ENCODE measurements around the gene ONECUT3. TPM values are rescaled to one million over a fixed set of nuclear protein-coding genes. Genes with fewer than 3 reads are reported as not detected.

The ONECUT3 gene
- total and polyA plus RNA-seq, 2 of the 4 experiments (the other 2 are of a cell fraction), result not detected

- H3K56ac ChIP-seq (ENCODE audit: extremely low read depth, insufficient read depth, low read length), result no peak overlapping the region
- no peak overlapping the region for H3K4ac ChIP-seq (ENCODE audit: low read depth, low read length)
- in situ Hi-C loops (cut with MboI; ENCODE audit: low sequenced_read_pairs), result no loop called here
- no peaks in the 10 kb centered on the region for H3K27me3 ChIP-seq (ENCODE audit: control insufficient read depth, insufficient read depth, low read length)
- H3K27ac ChIP-seq (ENCODE audit: insufficient read depth, low read length), result no peak overlapping the region
- H3K14ac ChIP-seq (replicated peaks; ENCODE audit: low read depth, low read length), result no peak overlapping the region
- no peak overlapping the region for H3K23ac ChIP-seq (ENCODE audit: low read depth, low read length)
- DNase-seq (no peak), ATAC-seq (ENCODE audit: low read depth) (no peak)
- H3K79me1 ChIP-seq (ENCODE audit: low read depth in 1 of 2, low read length in 2 of 2), result peaks cover 14 to 59% of the 10 kb centered on the region in 2 experiments
- H4K91ac ChIP-seq (ENCODE audit: insufficient read depth, low read depth, low read length), result no peak overlapping the region
- no peak overlapping the region for H3K4me3 ChIP-seq (ENCODE audit: insufficient read depth, low read depth, low read length)
- H2AK9ac ChIP-seq (replicated peaks; ENCODE audit: low read depth, low read length, poor library complexity), result no peak overlapping the region
- BruUV-seq (replicated peaks), result no TSS peak
- no peaks in the 10 kb centered on the region for H3K9me3 ChIP-seq (ENCODE audit: control insufficient read depth, insufficient read depth, low read length)
- dilution Hi-C loops (cut with HindIII; ENCODE audit: low sequenced_read_pairs, unreplicated experiment), result no loop called here
- H3K4me2 ChIP-seq (ENCODE audit: low read depth, low read length), result no peak overlapping the region
- H3K36me3 ChIP-seq (ENCODE audit: control insufficient read depth, insufficient read depth, low read length), result peaks cover 10% of the 10 kb centered on the region; the same call in 1 of the 2 replicates
- POLR2A ChIA-PET (ENCODE audit: unreplicated experiment), result no interaction called here
- no peak overlapping the region for H2BK5ac ChIP-seq (ENCODE audit: low read depth, low read length, poor library complexity, severe bottlenecking)
- no peak overlapping the region for H2BK15ac ChIP-seq (ENCODE audit: low read depth, low read length)
- no peak overlapping the region for H2AFZ ChIP-seq (replicated peaks; ENCODE audit: low read length, poor library complexity)
- no peak overlapping the region for H4K8ac ChIP-seq (ENCODE audit: low read depth in 2 of 2, low read length in 2 of 2)
- H3K9ac ChIP-seq (ENCODE audit: low read depth, low read length), result no peak overlapping the region
- no peaks in the 10 kb centered on the region for H3K9me1 ChIP-seq (ENCODE audit: insufficient read depth, low read length)
- no peak for TF ChIP-seq CTCF (conservative IDR thresholded peaks at IDR 0.05; ENCODE audit: low read depth, low read length)
- TF ChIP-seq BHLHE40 (IDR thresholded peaks at IDR 0.05; ENCODE audit: low read depth, low read length), result no peak
- TF ChIP-seq CEBPB (IDR thresholded peaks at IDR 0.05; ENCODE audit: low read depth, low read length), result peak; percentile 60; the same call in 1 of the 2 replicates
- 89% methylated on average over 3 of the region's 15 CpGs; no CpG with 5 or more reads in 1 of the 2 experiments for WGBS, 2 experiments (ENCODE audit: extremely low coverage in 2 of 2, insufficient read length in 1 of 2)
- H4K5ac ChIP-seq (ENCODE audit: low read depth, low read length), result no peak overlapping the region
- no peak overlapping the region for H3K18ac ChIP-seq (ENCODE audit: low read depth, low read length)
- H2AK5ac ChIP-seq (ENCODE audit: low read depth, low read length), result no peak overlapping the region
- H4K20me1 ChIP-seq (ENCODE audit: insufficient read depth, low read length), result peaks cover 65% of the 10 kb centered on the region
- H2BK20ac ChIP-seq (ENCODE audit: low read depth, low read length), result no peak overlapping the region
- peaks cover 4% of the 10 kb centered on the region; the same call in 1 of the 2 replicates for H3K4me1 ChIP-seq (ENCODE audit: control insufficient read depth, insufficient read depth, low read length)
- CTCF ChIA-PET, result no interaction called here
- intact Hi-C loops (cut with micrococcal nuclease), result no loop called here
- H2BK120ac ChIP-seq (ENCODE audit: low read depth, low read length), result no peak overlapping the region
Measured at GRCh38 chr19:1830568-1830967, 77.3 kb downstream of the ONECUT3 start.

Small RNAs within 50 kb of the gene (microRNA-seq; reads per million reads assigned to microRNA genes)
- gene MIR1909 (ENCODE audit: unreplicated experiment) (3.3 reads per million), gene RF00017 (ENCODE audit: insufficient read depth, insufficient read length) (not detected)

Small RNAs within 50 kb of the gene (small RNA-seq; reads per million reads assigned to genes)
- gene RF00017, result 0 reads per million in 5 experiments

Other genes with a start within 250 kb of the ONECUT3 start
- 0.83 and 0.90 TPM in 2 replicates for gene ADAMTSL5, start 240.5 kb upstream of the ONECUT3 start, total RNA-seq (2012; rRNA removed)
- gene ADAMTSL5, start 240.5 kb upstream of the ONECUT3 start, polyA plus RNA-seq (2012; rRNA removed), result 10.8 and 13.4 TPM in 2 replicates
- not detected in 2 replicates for gene PLK5, start 229.4 kb upstream of the ONECUT3 start, total RNA-seq (2012; rRNA removed)
- 0.04 TPM in 1 of 2 replicates, not detected in the other for gene PLK5, start 229.4 kb upstream of the ONECUT3 start, polyA plus RNA-seq (2012; rRNA removed)
- 9.1 and 11.9 TPM in 2 replicates for gene MEX3D, start 185.2 kb upstream of the ONECUT3 start, total RNA-seq (2012; rRNA removed)
- 9.6 and 18.2 TPM in 2 replicates for gene MEX3D, start 185.2 kb upstream of the ONECUT3 start, polyA plus RNA-seq (2012; rRNA removed)
- gene MBD3, start 160.6 kb upstream of the ONECUT3 start, total RNA-seq (2012; rRNA removed), result 42.5 and 47.5 TPM in 2 replicates
- 66.3 and 79.9 TPM in 2 replicates for gene MBD3, start 160.6 kb upstream of the ONECUT3 start, polyA plus RNA-seq (2012; rRNA removed)
- gene UQCR11, start 148.0 kb upstream of the ONECUT3 start, total RNA-seq (2012; rRNA removed), result 22.8 and 29.2 TPM in 2 replicates
- 177 and 248 TPM in 2 replicates for gene UQCR11, start 148.0 kb upstream of the ONECUT3 start, polyA plus RNA-seq (2012; rRNA removed)
- 29.9 and 37.5 TPM in 2 replicates for gene TCF3, start 100.9 kb upstream of the ONECUT3 start, total RNA-seq (2012; rRNA removed)
- 127 and 144 TPM in 2 replicates for gene TCF3, start 100.9 kb upstream of the ONECUT3 start, polyA plus RNA-seq (2012; rRNA removed)
- 1.4 and 1.6 TPM in 2 replicates for gene ATP8B3, start 58.8 kb downstream of the ONECUT3 start, total RNA-seq (2012; rRNA removed)
- 8.1 and 9.0 TPM in 2 replicates for gene ATP8B3, start 58.8 kb downstream of the ONECUT3 start, polyA plus RNA-seq (2012; rRNA removed)
- gene REXO1, start 95.0 kb downstream of the ONECUT3 start, total RNA-seq (2012; rRNA removed), result 1.4 and 2.5 TPM in 2 replicates
- gene REXO1, start 95.0 kb downstream of the ONECUT3 start, polyA plus RNA-seq (2012; rRNA removed), result 39.2 and 63.7 TPM in 2 replicates
- gene KLF16, start 110.1 kb downstream of the ONECUT3 start, total RNA-seq (2012; rRNA removed), result 0.90 and 1.7 TPM in 2 replicates
- gene KLF16, start 110.1 kb downstream of the ONECUT3 start, polyA plus RNA-seq (2012; rRNA removed), result 13.1 and 31.4 TPM in 2 replicates
- gene ABHD17A, start 132.0 kb downstream of the ONECUT3 start, total RNA-seq (2012; rRNA removed), result 31.9 and 37.8 TPM in 2 replicates
- gene ABHD17A, start 132.0 kb downstream of the ONECUT3 start, polyA plus RNA-seq (2012; rRNA removed), result 76.2 and 111 TPM in 2 replicates
- gene ADAT3, start 151.9 kb downstream of the ONECUT3 start, total RNA-seq (2012; rRNA removed), result 0.28 and 0.36 TPM in 2 replicates
- gene ADAT3, start 151.9 kb downstream of the ONECUT3 start, polyA plus RNA-seq (2012; rRNA removed), result 2.8 and 3.6 TPM in 2 replicates
- gene SCAMP4, start 151.9 kb downstream of the ONECUT3 start, total RNA-seq (2012; rRNA removed), result 10.8 and 16.1 TPM in 2 replicates
- gene SCAMP4, start 151.9 kb downstream of the ONECUT3 start, polyA plus RNA-seq (2012; rRNA removed), result 24.0 and 28.1 TPM in 2 replicates
- 35.6 and 38.0 TPM in 2 replicates for gene CSNK1G2, start 187.7 kb downstream of the ONECUT3 start, total RNA-seq (2012; rRNA removed)
- gene CSNK1G2, start 187.7 kb downstream of the ONECUT3 start, polyA plus RNA-seq (2012; rRNA removed), result 96.3 and 124 TPM in 2 replicates